DOHH2 (cell line): Measurements from ENCODE around the gene MYO1G.

ENCODE experiments used
- CTCF ChIP-seq: fragments of 200-600 bp; sonication (generic); IDR thresholded peaks from one replicate; pipeline ENCODE4 v1.5.1; 2014; ENCODE audit warnings: antibody characterized with exemption, mild to moderate bottlenecking, low read depth, low read length; ENCODE audit not compliant: poor library complexity, severe bottlenecking
- EZH2phosphoT487 ChIP-seq: fragments of 200-600 bp; sonication (generic); IDR thresholded peaks from 2 replicates; pipeline ENCODE4 v1.6.1; 2017; ENCODE audit warnings: borderline replicate concordance, mild to moderate bottlenecking, antibody characterized with exemption, low read length, moderate library complexity, mixed read lengths

- TF ChIP-seq CTCF: no peak
- TF ChIP-seq EZH2phosphoT487: no peak
Observed at GRCh38 chr7:44944821-44945220, 34.0 kb downstream of the MYO1G start.
